ENCODE results near the gene USP47. TPM values are rescaled to one million over a fixed set of nuclear protein-coding genes. Genes with fewer than 3 reads are reported as not detected.

Gene USP47
- total and polyA plus RNA-seq, 2 experiments from 2014 or later: 16.3 to 36.7 TPM

DNA sequence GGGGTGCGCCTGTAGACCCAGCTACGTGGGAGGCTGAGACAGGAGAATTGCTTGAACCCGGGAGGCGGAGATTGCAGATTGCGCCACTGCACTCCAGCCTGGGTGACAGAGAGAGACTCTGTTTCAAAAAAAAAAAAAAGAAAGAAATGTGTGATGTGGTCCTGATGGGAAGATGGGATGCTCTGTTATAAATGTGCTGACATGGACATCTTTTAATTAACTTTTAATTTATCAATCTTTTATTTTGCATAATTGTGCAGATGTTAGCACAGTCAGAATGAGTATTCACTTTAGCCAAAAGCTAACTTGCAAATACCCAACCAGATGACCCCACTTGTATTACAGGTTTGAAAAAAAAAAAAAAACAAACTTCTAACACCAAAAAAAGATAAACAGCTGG lies 23.8 kb upstream of the USP47 start (continued):
- TF ChIP-seq, protein P1, sequence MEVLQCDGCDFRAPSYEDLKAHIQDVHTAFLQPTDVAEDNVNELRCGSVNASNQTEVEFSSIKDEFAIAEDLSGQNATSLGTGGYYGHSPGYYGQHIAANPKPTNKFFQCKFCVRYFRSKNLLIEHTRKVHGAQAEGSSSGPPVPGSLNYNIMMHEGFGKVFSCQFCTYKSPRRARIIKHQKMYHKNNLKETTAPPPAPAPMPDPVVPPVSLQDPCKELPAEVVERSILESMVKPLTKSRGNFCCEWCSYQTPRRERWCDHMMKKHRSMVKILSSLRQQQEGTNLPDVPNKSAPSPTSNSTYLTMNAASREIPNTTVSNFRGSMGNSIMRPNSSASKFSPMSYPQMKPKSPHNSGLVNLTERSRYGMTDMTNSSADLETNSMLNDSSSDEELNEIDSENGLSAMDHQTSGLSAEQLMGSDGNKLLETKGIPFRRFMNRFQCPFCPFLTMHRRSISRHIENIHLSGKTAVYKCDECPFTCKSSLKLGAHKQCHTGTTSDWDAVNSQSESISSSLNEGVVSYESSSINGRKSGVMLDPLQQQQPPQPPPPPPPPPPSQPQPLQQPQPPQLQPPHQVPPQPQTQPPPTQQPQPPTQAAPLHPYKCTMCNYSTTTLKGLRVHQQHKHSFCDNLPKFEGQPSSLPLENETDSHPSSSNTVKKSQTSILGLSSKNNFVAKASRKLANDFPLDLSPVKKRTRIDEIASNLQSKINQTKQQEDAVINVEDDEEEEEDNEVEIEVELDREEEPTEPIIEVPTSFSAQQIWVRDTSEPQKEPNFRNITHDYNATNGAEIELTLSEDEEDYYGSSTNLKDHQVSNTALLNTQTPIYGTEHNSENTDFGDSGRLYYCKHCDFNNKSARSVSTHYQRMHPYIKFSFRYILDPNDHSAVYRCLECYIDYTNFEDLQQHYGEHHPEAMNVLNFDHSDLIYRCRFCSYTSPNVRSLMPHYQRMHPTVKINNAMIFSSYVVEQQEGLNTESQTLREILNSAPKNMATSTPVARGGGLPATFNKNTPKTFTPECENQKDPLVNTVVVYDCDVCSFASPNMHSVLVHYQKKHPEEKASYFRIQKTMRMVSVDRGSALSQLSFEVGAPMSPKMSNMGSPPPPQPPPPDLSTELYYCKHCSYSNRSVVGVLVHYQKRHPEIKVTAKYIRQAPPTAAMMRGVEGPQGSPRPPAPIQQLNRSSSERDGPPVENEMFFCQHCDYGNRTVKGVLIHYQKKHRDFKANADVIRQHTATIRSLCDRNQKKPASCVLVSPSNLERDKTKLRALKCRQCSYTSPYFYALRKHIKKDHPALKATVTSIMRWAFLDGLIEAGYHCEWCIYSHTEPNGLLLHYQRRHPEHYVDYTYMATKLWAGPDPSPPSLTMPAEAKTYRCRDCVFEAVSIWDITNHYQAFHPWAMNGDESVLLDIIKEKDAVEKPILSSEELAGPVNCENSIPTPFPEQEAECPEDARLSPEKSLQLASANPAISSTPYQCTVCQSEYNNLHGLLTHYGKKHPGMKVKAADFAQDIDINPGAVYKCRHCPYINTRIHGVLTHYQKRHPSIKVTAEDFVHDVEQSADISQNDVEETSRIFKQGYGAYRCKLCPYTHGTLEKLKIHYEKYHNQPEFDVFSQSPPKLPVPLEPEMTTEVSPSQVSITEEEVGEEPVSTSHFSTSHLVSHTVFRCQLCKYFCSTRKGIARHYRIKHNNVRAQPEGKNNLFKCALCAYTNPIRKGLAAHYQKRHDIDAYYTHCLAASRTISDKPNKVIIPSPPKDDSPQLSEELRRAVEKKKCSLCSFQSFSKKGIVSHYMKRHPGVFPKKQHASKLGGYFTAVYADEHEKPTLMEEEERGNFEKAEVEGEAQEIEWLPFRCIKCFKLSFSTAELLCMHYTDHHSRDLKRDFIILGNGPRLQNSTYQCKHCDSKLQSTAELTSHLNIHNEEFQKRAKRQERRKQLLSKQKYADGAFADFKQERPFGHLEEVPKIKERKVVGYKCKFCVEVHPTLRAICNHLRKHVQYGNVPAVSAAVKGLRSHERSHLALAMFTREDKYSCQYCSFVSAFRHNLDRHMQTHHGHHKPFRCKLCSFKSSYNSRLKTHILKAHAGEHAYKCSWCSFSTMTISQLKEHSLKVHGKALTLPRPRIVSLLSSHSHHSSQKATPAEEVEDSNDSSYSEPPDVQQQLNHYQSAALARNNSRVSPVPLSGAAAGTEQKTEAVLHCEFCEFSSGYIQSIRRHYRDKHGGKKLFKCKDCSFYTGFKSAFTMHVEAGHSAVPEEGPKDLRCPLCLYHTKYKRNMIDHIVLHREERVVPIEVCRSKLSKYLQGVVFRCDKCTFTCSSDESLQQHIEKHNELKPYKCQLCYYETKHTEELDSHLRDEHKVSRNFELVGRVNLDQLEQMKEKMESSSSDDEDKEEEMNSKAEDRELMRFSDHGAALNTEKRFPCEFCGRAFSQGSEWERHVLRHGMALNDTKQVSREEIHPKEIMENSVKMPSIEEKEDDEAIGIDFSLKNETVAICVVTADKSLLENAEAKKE (CRISPR knock-in tag; IDR thresholded peaks at IDR 0.05): no peak
- TF ChIP-seq, protein P2, sequence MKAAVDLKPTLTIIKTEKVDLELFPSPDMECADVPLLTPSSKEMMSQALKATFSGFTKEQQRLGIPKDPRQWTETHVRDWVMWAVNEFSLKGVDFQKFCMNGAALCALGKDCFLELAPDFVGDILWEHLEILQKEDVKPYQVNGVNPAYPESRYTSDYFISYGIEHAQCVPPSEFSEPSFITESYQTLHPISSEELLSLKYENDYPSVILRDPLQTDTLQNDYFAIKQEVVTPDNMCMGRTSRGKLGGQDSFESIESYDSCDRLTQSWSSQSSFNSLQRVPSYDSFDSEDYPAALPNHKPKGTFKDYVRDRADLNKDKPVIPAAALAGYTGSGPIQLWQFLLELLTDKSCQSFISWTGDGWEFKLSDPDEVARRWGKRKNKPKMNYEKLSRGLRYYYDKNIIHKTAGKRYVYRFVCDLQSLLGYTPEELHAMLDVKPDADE (IDR thresholded peaks at IDR 0.05): no peak
- TF ChIP-seq JUNB (IDR thresholded peaks at IDR 0.05; ENCODE audit: unreplicated experiment) (no peak), STAT1 (IDR thresholded peaks at IDR 0.05; ENCODE audit: unreplicated experiment) (no peak), ZNF331 (CRISPR knock-in tag; IDR thresholded peaks at IDR 0.05; ENCODE audit: low read depth) (no peak)
- TF ChIP-seq, protein P3, sequence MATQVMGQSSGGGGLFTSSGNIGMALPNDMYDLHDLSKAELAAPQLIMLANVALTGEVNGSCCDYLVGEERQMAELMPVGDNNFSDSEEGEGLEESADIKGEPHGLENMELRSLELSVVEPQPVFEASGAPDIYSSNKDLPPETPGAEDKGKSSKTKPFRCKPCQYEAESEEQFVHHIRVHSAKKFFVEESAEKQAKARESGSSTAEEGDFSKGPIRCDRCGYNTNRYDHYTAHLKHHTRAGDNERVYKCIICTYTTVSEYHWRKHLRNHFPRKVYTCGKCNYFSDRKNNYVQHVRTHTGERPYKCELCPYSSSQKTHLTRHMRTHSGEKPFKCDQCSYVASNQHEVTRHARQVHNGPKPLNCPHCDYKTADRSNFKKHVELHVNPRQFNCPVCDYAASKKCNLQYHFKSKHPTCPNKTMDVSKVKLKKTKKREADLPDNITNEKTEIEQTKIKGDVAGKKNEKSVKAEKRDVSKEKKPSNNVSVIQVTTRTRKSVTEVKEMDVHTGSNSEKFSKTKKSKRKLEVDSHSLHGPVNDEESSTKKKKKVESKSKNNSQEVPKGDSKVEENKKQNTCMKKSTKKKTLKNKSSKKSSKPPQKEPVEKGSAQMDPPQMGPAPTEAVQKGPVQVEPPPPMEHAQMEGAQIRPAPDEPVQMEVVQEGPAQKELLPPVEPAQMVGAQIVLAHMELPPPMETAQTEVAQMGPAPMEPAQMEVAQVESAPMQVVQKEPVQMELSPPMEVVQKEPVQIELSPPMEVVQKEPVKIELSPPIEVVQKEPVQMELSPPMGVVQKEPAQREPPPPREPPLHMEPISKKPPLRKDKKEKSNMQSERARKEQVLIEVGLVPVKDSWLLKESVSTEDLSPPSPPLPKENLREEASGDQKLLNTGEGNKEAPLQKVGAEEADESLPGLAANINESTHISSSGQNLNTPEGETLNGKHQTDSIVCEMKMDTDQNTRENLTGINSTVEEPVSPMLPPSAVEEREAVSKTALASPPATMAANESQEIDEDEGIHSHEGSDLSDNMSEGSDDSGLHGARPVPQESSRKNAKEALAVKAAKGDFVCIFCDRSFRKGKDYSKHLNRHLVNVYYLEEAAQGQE (IDR thresholded peaks at IDR 0.05; ENCODE audit: unreplicated experiment): no peak
